ENCODE results near the gene RERG. TPM values are rescaled to one million over a fixed set of nuclear protein-coding genes. Genes with fewer than 3 reads are reported as not detected.
A peak's percentile ranks its signal among the peaks of the same experiment; 100 is the strongest.

Gene RERG
- 38.4 TPM for total RNA-seq
- polyA plus RNA-seq: 20.2 TPM

GRCh38 chr12:15220915-15221885, at the start of gene RERG:
RERG (minus strand) TSS chr12:15221417; CDS start chr12:15217489, 3,928 bp downstream.
- Histone ChIP-seq H3K4me1 (ENCODE audit: insufficient read depth) (no peaks in the 10 kb centered on the region), H3K36me3 (ENCODE audit: insufficient read depth) (no peaks in the 10 kb centered on the region), H3K4me3 (ENCODE audit: low read depth, low read length) (peak within 1 kb of the TSS; percentile 41), H3K27ac (ENCODE audit: low read depth) (peak within 1 kb of the TSS; percentile 13)
- WGBS: 4% methylated on average over 55 of the region's 55 CpGs
- DNase-seq (ENCODE audit: extremely low spot score): no peak

GRCh38 chr12:15270591-15270990, 49.4 kb upstream of the RERG start:
- no peak overlapping the region for H3K4me3 ChIP-seq (ENCODE audit: low read depth, low read length)
- WGBS: 73% methylated on average over 4 of the region's 4 CpGs
- DNase-seq (ENCODE audit: extremely low spot score): no peak
- H3K36me3 ChIP-seq (ENCODE audit: insufficient read depth): no peaks in the 10 kb centered on the region
- no peaks in the 10 kb centered on the region for H3K4me1 ChIP-seq (ENCODE audit: insufficient read depth)
- H3K27ac ChIP-seq (ENCODE audit: low read depth): no peak overlapping the region

- Histone ChIP-seq H3K4me1 (ENCODE audit: insufficient read depth) (no peaks in the 10 kb centered on the region), H3K27ac (ENCODE audit: low read depth) (no peak overlapping the region), H3K4me3 (ENCODE audit: low read depth, low read length) (no peak overlapping the region), H3K36me3 (ENCODE audit: insufficient read depth) (no peaks in the 10 kb centered on the region)
- WGBS: 0% methylated on average over 2 of the region's 2 CpGs
- DNase-seq (ENCODE audit: extremely low spot score): no peak
Observed at GRCh38 chr12:15268927-15269552, 47.8 kb upstream of the RERG start.

- Histone ChIP-seq H3K4me1 (ENCODE audit: insufficient read depth) (no peaks in the 10 kb centered on the region), H3K27ac (ENCODE audit: low read depth) (no peak overlapping the region), H3K36me3 (ENCODE audit: insufficient read depth) (no peaks in the 10 kb centered on the region), H3K4me3 (ENCODE audit: low read depth, low read length) (no peak overlapping the region)
- no peak for DNase-seq (ENCODE audit: extremely low spot score)
- WGBS: 93% methylated on average over 1 of the region's 1 CpG
Observed at GRCh38 chr12:15268309-15268708, 47.1 kb upstream of the RERG start.

- no peaks in the 10 kb centered on the region for H3K4me1 ChIP-seq (ENCODE audit: insufficient read depth)
- H3K4me3 ChIP-seq (ENCODE audit: low read depth, low read length): no peak overlapping the region
- H3K27ac ChIP-seq (ENCODE audit: low read depth): no peak overlapping the region
- DNase-seq (ENCODE audit: extremely low spot score): no peak
- no peaks in the 10 kb centered on the region for H3K36me3 ChIP-seq (ENCODE audit: insufficient read depth)
Observed at GRCh38 chr12:15265875-15266274, 44.7 kb upstream of the RERG start.

- no peak overlapping the region for H3K4me3 ChIP-seq (ENCODE audit: low read depth, low read length)
- WGBS: 50% methylated on average over 4 of the region's 4 CpGs
- H3K27ac ChIP-seq (ENCODE audit: low read depth): no peak overlapping the region
- H3K36me3 ChIP-seq (ENCODE audit: insufficient read depth): no peaks in the 10 kb centered on the region
- no peaks in the 10 kb centered on the region for H3K4me1 ChIP-seq (ENCODE audit: insufficient read depth)
- DNase-seq (ENCODE audit: extremely low spot score): no peak
Observed at GRCh38 chr12:15256761-15257160, 35.5 kb upstream of the RERG start.

- no peak overlapping the region for H3K27ac ChIP-seq (ENCODE audit: low read depth)
- no peak overlapping the region for H3K4me3 ChIP-seq (ENCODE audit: low read depth, low read length)
- no peaks in the 10 kb centered on the region for H3K4me1 ChIP-seq (ENCODE audit: insufficient read depth)
- no peak for DNase-seq (ENCODE audit: extremely low spot score)
- 59% methylated on average over 1 of the region's 1 CpG for WGBS
- H3K36me3 ChIP-seq (ENCODE audit: insufficient read depth): no peaks in the 10 kb centered on the region
Observed at GRCh38 chr12:15253990-15254389, 32.8 kb upstream of the RERG start.

GRCh38 chr12:15244926-15245325, 23.7 kb upstream of the RERG start:
- 82% methylated on average over 4 of the region's 4 CpGs for WGBS
- DNase-seq (ENCODE audit: extremely low spot score): no peak
- no peak overlapping the region for H3K4me3 ChIP-seq (ENCODE audit: low read depth, low read length)
- H3K36me3 ChIP-seq (ENCODE audit: insufficient read depth): no peaks in the 10 kb centered on the region
- no peak overlapping the region for H3K27ac ChIP-seq (ENCODE audit: low read depth)
- H3K4me1 ChIP-seq (ENCODE audit: insufficient read depth): no peaks in the 10 kb centered on the region

- no peaks in the 10 kb centered on the region for H3K4me1 ChIP-seq (ENCODE audit: insufficient read depth)
- DNase-seq (ENCODE audit: extremely low spot score): no peak
- no peak overlapping the region for H3K4me3 ChIP-seq (ENCODE audit: low read depth, low read length)
- no peaks in the 10 kb centered on the region for H3K36me3 ChIP-seq (ENCODE audit: insufficient read depth)
- 65% methylated on average over 2 of the region's 2 CpGs for WGBS
- no peak overlapping the region for H3K27ac ChIP-seq (ENCODE audit: low read depth)
Observed at GRCh38 chr12:15244341-15244740, 23.1 kb upstream of the RERG start.

- Histone ChIP-seq H3K27ac (ENCODE audit: low read depth) (no peak overlapping the region), H3K36me3 (ENCODE audit: insufficient read depth) (no peaks in the 10 kb centered on the region), H3K4me3 (ENCODE audit: low read depth, low read length) (no peak overlapping the region), H3K4me1 (ENCODE audit: insufficient read depth) (no peaks in the 10 kb centered on the region)
- no peak for DNase-seq (ENCODE audit: extremely low spot score)
- WGBS: 82% methylated on average over 3 of the region's 3 CpGs
Observed at GRCh38 chr12:15243102-15243501, 21.9 kb upstream of the RERG start.

GRCh38 chr12:15240898-15241297, 19.7 kb upstream of the RERG start:
- Histone ChIP-seq H3K36me3 (ENCODE audit: insufficient read depth) (no peaks in the 10 kb centered on the region), H3K4me3 (ENCODE audit: low read depth, low read length) (no peak overlapping the region), H3K27ac (ENCODE audit: low read depth) (no peak overlapping the region), H3K4me1 (ENCODE audit: insufficient read depth) (no peaks in the 10 kb centered on the region)
- 56% methylated on average over 4 of the region's 4 CpGs for WGBS
- no peak for DNase-seq (ENCODE audit: extremely low spot score)

- no peak overlapping the region for H3K4me3 ChIP-seq (ENCODE audit: low read depth, low read length)
- H3K27ac ChIP-seq (ENCODE audit: low read depth): no peak overlapping the region
- DNase-seq (ENCODE audit: extremely low spot score): no peak
- H3K36me3 ChIP-seq (ENCODE audit: insufficient read depth): no peaks in the 10 kb centered on the region
- no peaks in the 10 kb centered on the region for H3K4me1 ChIP-seq (ENCODE audit: insufficient read depth)
- 72% methylated on average over 4 of the region's 4 CpGs for WGBS
Observed at GRCh38 chr12:15234508-15234907, 13.3 kb upstream of the RERG start.

- Histone ChIP-seq H3K4me1 (ENCODE audit: insufficient read depth) (no peaks in the 10 kb centered on the region), H3K36me3 (ENCODE audit: insufficient read depth) (no peaks in the 10 kb centered on the region), H3K4me3 (ENCODE audit: low read depth, low read length) (no peak overlapping the region), H3K27ac (ENCODE audit: low read depth) (no peak overlapping the region)
- DNase-seq (ENCODE audit: extremely low spot score): no peak
- WGBS: 90% methylated on average over 1 of the region's 1 CpG
Observed at GRCh38 chr12:15234011-15234410, 12.8 kb upstream of the RERG start.

GRCh38 chr12:15232959-15233358, 11.7 kb upstream of the RERG start:
- H3K4me3 ChIP-seq (ENCODE audit: low read depth, low read length): no peak overlapping the region
- WGBS: 29% methylated on average over 1 of the region's 1 CpG
- DNase-seq (ENCODE audit: extremely low spot score): no peak
- no peaks in the 10 kb centered on the region for H3K36me3 ChIP-seq (ENCODE audit: insufficient read depth)
- no peak overlapping the region for H3K27ac ChIP-seq (ENCODE audit: low read depth)
- H3K4me1 ChIP-seq (ENCODE audit: insufficient read depth): no peaks in the 10 kb centered on the region
